Calu3 (cell line): ENCODE data around the gene SPATA31C1. TPM values are rescaled to one million over a fixed set of nuclear protein-coding genes. Genes with fewer than 3 reads are reported as not detected.

Experiments used
- BruUV-seq: library from RNA; stranded (reverse); fragments of 400-500 nt; replicated peaks from 2 replicates; lab custom pipeline; 2021; lab: Mats Ljungman, UMichigan
- CTCF ChIA-PET: fragments of 300-600 bp; sonication (Branson Sonifier 250); formaldehyde crosslinking; loops from one replicate; lab custom pipeline; 2022; ENCODE audit warnings: antibody characterized with exemption; lab: Charles Lee
- DNase-seq: peaks from one replicate; pipeline ENCODE4 v3.0.0; 2022
- H3K27ac Mint-ChIP-seq: one replicate; pipeline ENCODE4 v1.8.0; 2022; ENCODE audit warnings: mixed read lengths; ENCODE audit not compliant: unreplicated experiment
- H3K27me3 Mint-ChIP-seq: one replicate; pipeline ENCODE4 v1.8.0; 2022; ENCODE audit warnings: mixed read lengths; ENCODE audit not compliant: unreplicated experiment
- H3K36me3 Mint-ChIP-seq: one replicate; pipeline ENCODE4 v1.8.0; 2022; ENCODE audit warnings: mild to moderate bottlenecking, moderate library complexity, mixed read lengths; ENCODE audit not compliant: insufficient read depth, unreplicated experiment
- H3K4me1 Mint-ChIP-seq: one replicate; pipeline ENCODE4 v1.8.0; 2022; ENCODE audit warnings: mild to moderate bottlenecking, low read depth, mixed read lengths; ENCODE audit not compliant: unreplicated experiment
- H3K4me3 Mint-ChIP-seq: one replicate; pipeline ENCODE4 v1.8.0; 2022; ENCODE audit warnings: mild to moderate bottlenecking, low read depth, moderate library complexity, mixed read lengths; ENCODE audit not compliant: unreplicated experiment
- H3K9me3 Mint-ChIP-seq: one replicate; pipeline ENCODE4 v1.8.0; 2022; ENCODE audit warnings: low read depth, mixed read lengths; ENCODE audit not compliant: unreplicated experiment
- CTCF ChIP-seq: fragments of 200-600 bp; IDR thresholded peaks from one replicate; pipeline ENCODE4 v1.8.0; 2022; ENCODE audit warnings: antibody characterized with exemption; ENCODE audit not compliant: unreplicated experiment
- intact Hi-C: fragments of 100-400 bp; cut with micrococcal nuclease; formaldehyde crosslinking; loops from one replicate; pipeline ENCODE4 v1.10.0; 2022; ENCODE audit not compliant: unreplicated experiment
- total RNA-seq: library from RNA; stranded (reverse); gene quantifications from 2 replicates; pipeline ENCODE4 v1.2.3, GENCODE V29; 2022

Gene SPATA31C1
- total RNA-seq, 1 experiment from 2014 or later: not detected

- CTCF ChIA-PET: no interaction called here
These were observed 26.3 kb downstream of the SPATA31C1 start for GRCh38 chr9:87944096-87944495.

GRCh38 chr9:87944682-87945081 is 26.9 kb downstream of the SPATA31C1 start:
- no peak for TF ChIP-seq CTCF
- CTCF ChIA-PET: no interaction called here
- no peak for DNase-seq
- Mint-ChIP-seq H3K27me3 (no peaks in the 10 kb centered on the region), H3K9me3 (no peaks in the 10 kb centered on the region), H3K27ac (no peak overlapping the region), H3K36me3 (no peaks in the 10 kb centered on the region), H3K4me3 (no peak overlapping the region), H3K4me1 (no peaks in the 10 kb centered on the region)
- BruUV-seq: no TSS peak
- intact Hi-C loops: no loop called here

More at GRCh38 chr9:87944096-87944495, 26.3 kb downstream of the SPATA31C1 start:
- H3K4me3 Mint-ChIP-seq: no peak overlapping the region
- BruUV-seq: no TSS peak
- H3K9me3 Mint-ChIP-seq: no peaks in the 10 kb centered on the region
- H3K27ac Mint-ChIP-seq: no peak overlapping the region
- no peak for TF ChIP-seq CTCF
- DNase-seq: no peak
- H3K4me1 Mint-ChIP-seq: no peaks in the 10 kb centered on the region
- intact Hi-C loops: no loop called here
- H3K36me3 Mint-ChIP-seq: no peaks in the 10 kb centered on the region
- no peaks in the 10 kb centered on the region for H3K27me3 Mint-ChIP-seq

- intact Hi-C loops: loop anchor here (1.0 kb wide), 1 partner anchor 91 kb away; no protein-coding TSS in a partner anchor
These were observed 32.5 kb downstream of the SPATA31C1 start for GRCh38 chr9:87950296-87950695.

DNA sequence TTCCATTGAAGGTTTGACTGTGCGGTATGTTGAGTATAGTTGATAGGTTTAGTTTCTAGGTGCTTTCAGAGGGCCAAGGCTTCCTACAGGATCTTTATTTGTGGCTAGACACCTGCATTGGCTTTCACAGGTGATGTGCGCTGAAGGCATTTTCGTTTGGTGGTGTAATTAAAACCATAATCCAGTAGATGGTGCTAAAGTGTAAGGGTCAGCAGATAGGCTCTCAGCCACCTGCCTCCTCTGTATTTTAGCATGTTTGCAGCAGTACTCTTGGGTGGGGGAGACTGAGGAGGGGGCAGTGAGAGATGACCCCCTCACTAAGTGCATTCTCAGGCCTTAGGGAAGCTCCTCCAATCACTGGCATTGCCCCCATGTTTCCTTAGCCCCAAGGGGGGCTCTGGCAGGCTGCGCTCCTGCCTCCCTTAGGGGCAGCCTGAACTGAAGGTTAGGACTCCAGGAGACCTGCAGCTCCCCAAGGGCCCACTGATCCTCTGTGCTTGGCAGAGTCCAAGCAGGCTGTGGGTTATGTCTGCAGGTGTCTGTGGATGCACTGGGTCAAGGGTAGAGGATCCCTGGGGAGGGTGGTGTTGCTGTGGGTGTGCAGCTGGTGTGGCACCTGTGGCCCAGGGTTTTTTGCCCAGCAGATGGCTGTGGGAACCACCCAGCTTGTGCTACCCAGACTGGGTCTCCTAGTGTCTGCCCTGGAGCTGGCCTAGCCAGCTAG is 33.2 kb downstream of the SPATA31C1 start:
- H3K27ac Mint-ChIP-seq: no peak overlapping the region
- no peaks in the 10 kb centered on the region for H3K4me1 Mint-ChIP-seq
- CTCF ChIA-PET: interaction anchor here (0.8 kb wide), 1 partner anchor 91 kb away, joined by 3 read pairs; no protein-coding TSS in a partner anchor
- intact Hi-C loops: loop anchor here (1.0 kb wide), 1 partner anchor 90 kb away; no protein-coding TSS in a partner anchor
- DNase-seq: peak; percentile 12
- H3K4me3 Mint-ChIP-seq: no peak overlapping the region
- TF ChIP-seq CTCF: peak; percentile 37
- no peaks in the 10 kb centered on the region for H3K9me3 Mint-ChIP-seq
- BruUV-seq: no TSS peak
- no peaks in the 10 kb centered on the region for H3K27me3 Mint-ChIP-seq
- H3K36me3 Mint-ChIP-seq: no peaks in the 10 kb centered on the region

More at GRCh38 chr9:87950296-87950695, 32.5 kb downstream of the SPATA31C1 start:
- no peaks in the 10 kb centered on the region for H3K9me3 Mint-ChIP-seq
- no peak overlapping the region for H3K27ac Mint-ChIP-seq
- CTCF ChIA-PET: no interaction called here
- BruUV-seq: no TSS peak
- no peak for DNase-seq
- H3K4me3 Mint-ChIP-seq: no peak overlapping the region
- no peaks in the 10 kb centered on the region for H3K36me3 Mint-ChIP-seq
- H3K27me3 Mint-ChIP-seq: no peaks in the 10 kb centered on the region
- no peak for TF ChIP-seq CTCF
- no peaks in the 10 kb centered on the region for H3K4me1 Mint-ChIP-seq
